Endodermal cell (in vitro differentiated cells): Measurements from ENCODE around the gene GADL1. TPM values are rescaled to one million over a fixed set of nuclear protein-coding genes. Genes with fewer than 3 reads are reported as not detected.

Source experiments
- DNase-seq: peaks from one replicate; pipeline ENCODE4 v3.0.0-alpha.2; 2017
- H3K27ac ChIP-seq: 2 replicates; pipeline ENCODE4 v1.5.1; 2013; ENCODE audit warnings: mild to moderate bottlenecking, low read depth, low read length, moderate library complexity
- H3K27me3 ChIP-seq: 2 replicates; pipeline ENCODE4 v1.6.1; 2013; ENCODE audit warnings: mild to moderate bottlenecking, low read length, moderate library complexity; ENCODE audit not compliant: insufficient read depth, control insufficient read depth, poor library complexity, severe bottlenecking
- H3K36me3 ChIP-seq: 2 replicates; pipeline ENCODE4 v1.7.0; 2013; ENCODE audit warnings: mild to moderate bottlenecking, low read length, moderate library complexity; ENCODE audit not compliant: control insufficient read depth, insufficient read depth
- H3K4me1 ChIP-seq: one replicate; pipeline ENCODE4 v1.7.0; 2013; ENCODE audit warnings: low read length; ENCODE audit not compliant: control insufficient read depth, insufficient read depth
- H3K4me3 ChIP-seq: 2 replicates; pipeline ENCODE4 v1.5.1; 2013; ENCODE audit warnings: mild to moderate bottlenecking, low read length, moderate library complexity
- H3K9ac ChIP-seq: 2 replicates; pipeline ENCODE4 v1.6.1; 2013; ENCODE audit warnings: mild to moderate bottlenecking, low read length, moderate library complexity; ENCODE audit not compliant: poor library complexity, severe bottlenecking; ENCODE audit errors: extremely low read depth
- H3K9me3 ChIP-seq: 2 replicates; pipeline ENCODE4 v1.6.1; 2013; ENCODE audit warnings: mild to moderate bottlenecking, low read length, moderate library complexity; ENCODE audit not compliant: control insufficient read depth
- H3K27ac Mint-ChIP-seq: 2 replicates; pipeline ENCODE4 v1.8.0; 2020; ENCODE audit warnings: mixed read lengths
- H3K27me3 Mint-ChIP-seq: 2 replicates; pipeline ENCODE4 v1.8.0; 2021; ENCODE audit warnings: mild to moderate bottlenecking, mixed read lengths; ENCODE audit not compliant: insufficient read depth
- H3K36me3 Mint-ChIP-seq: 2 replicates; pipeline ENCODE4 v1.8.0; 2020; ENCODE audit warnings: low read depth, mixed read lengths
- H3K4me1 Mint-ChIP-seq: 2 replicates; pipeline ENCODE4 v1.8.0; 2020; ENCODE audit warnings: mixed read lengths
- H3K4me3 Mint-ChIP-seq: 2 replicates; pipeline ENCODE4 v1.8.0; 2020; ENCODE audit warnings: mild to moderate bottlenecking, moderate library complexity, mixed read lengths
- H3K9me3 Mint-ChIP-seq: 2 replicates; pipeline ENCODE4 v1.8.0; 2020; ENCODE audit warnings: mild to moderate bottlenecking, mixed read lengths
- CTCF ChIP-seq: fragments of 200-600 bp; sonication (generic); conservative IDR thresholded peaks from 2 replicates; pipeline ENCODE4 v1.5.0; 2021; ENCODE audit warnings: antibody characterized with exemption, mild to moderate bottlenecking
- WGBS, 2 experiments: methylation state at CpG; one replicate each; pipeline versions ENCODE4 v1.1.5 to v1.1.7; 2013; ENCODE audit warnings: missing lambda C conversion rate in 2 of 2, mixed read lengths in 1 of 2; ENCODE audit not compliant: insufficient coverage in 1 of 2, insufficient read length in 1 of 2; 5-methylcytosine and 5-hydroxymethylcytosine counted together
- total RNA-seq, 2 donors: library from RNA; stranded (reverse); fragmentation: NEBNext Ultra II Directional in 1 of 2; extraction: Animal tissue kit (Norgen Biotek cat#: 25700) in 1 of 2; gene quantifications; 2 replicates in 1 of 2; 3 replicates in 1 of 2; pipeline ENCODE4 v1.2.1, GENCODE V29; 2021

The GADL1 gene
- total RNA-seq, 2 donors from 2014 or later: 0.11 TPM; not detected in 1

- Histone ChIP-seq H3K4me1 (peaks cover 9% of the 10 kb centered on the region), H3K9me3 (no peaks in the 10 kb centered on the region), H3K36me3 (no peaks in the 10 kb centered on the region), H3K27ac (no peak overlapping the region), H3K4me3 (no peak overlapping the region), H3K9ac (no peak overlapping the region), H3K27me3 (peaks cover 26% of the 10 kb centered on the region)
- Mint-ChIP-seq H3K27ac (no peak overlapping the region), H3K4me3 (no peak overlapping the region), H3K27me3 (peaks cover 4% of the 10 kb centered on the region), H3K9me3 (no peaks in the 10 kb centered on the region), H3K4me1 (peaks cover 26% of the 10 kb centered on the region), H3K36me3 (no peaks in the 10 kb centered on the region)
- WGBS, 2 experiments: 95% methylated on average over 4 of the region's 4 CpGs; no CpG with 5 or more reads in 1 of the 2 experiments
- TF ChIP-seq CTCF: no peak
- DNase-seq: no peak
Observed at GRCh38 chr3:30752970-30753369, 141.5 kb downstream of the GADL1 start.

GRCh38 chr3:30752491-30752890 lies 142.0 kb downstream of the GADL1 start:
- no peak overlapping the region for H3K27ac Mint-ChIP-seq
- no peaks in the 10 kb centered on the region for H3K36me3 Mint-ChIP-seq
- no peaks in the 10 kb centered on the region for H3K9me3 Mint-ChIP-seq
- no peak for DNase-seq
- Histone ChIP-seq H3K27me3 (peaks cover 26% of the 10 kb centered on the region), H3K9ac (no peak overlapping the region), H3K4me1 (peaks cover 9% of the 10 kb centered on the region), H3K4me3 (no peak overlapping the region), H3K27ac (no peak overlapping the region), H3K36me3 (no peaks in the 10 kb centered on the region), H3K9me3 (no peaks in the 10 kb centered on the region)
- no peak overlapping the region for H3K4me3 Mint-ChIP-seq
- H3K27me3 Mint-ChIP-seq: peaks cover 4% of the 10 kb centered on the region
- H3K4me1 Mint-ChIP-seq: peaks cover 26% of the 10 kb centered on the region
- no peak for TF ChIP-seq CTCF
- 89 to 95% methylated on average over 4 to 5 of the region's 5 CpGs for WGBS, 2 experiments

GRCh38 chr3:30751610-30752299 lies 142.7 kb downstream of the GADL1 start:
- no peak overlapping the region for H3K9ac ChIP-seq
- H3K27ac Mint-ChIP-seq: no peak overlapping the region
- H3K27ac ChIP-seq: no peak overlapping the region
- H3K4me3 ChIP-seq: no peak overlapping the region
- TF ChIP-seq CTCF: peak; percentile 74
- no peaks in the 10 kb centered on the region for H3K9me3 Mint-ChIP-seq
- H3K27me3 Mint-ChIP-seq: peaks cover 4% of the 10 kb centered on the region
- peaks cover 29% of the 10 kb centered on the region for H3K4me1 Mint-ChIP-seq
- peaks cover 25% of the 10 kb centered on the region for H3K27me3 ChIP-seq
- DNase-seq: peak; percentile 80
- peaks cover 12% of the 10 kb centered on the region for H3K4me1 ChIP-seq
- H3K9me3 ChIP-seq: no peaks in the 10 kb centered on the region
- H3K4me3 Mint-ChIP-seq: no peak overlapping the region
- no peaks in the 10 kb centered on the region for H3K36me3 ChIP-seq
- WGBS, 2 experiments: 73 to 78% methylated on average over 7 to 11 of the region's 11 CpGs
- no peaks in the 10 kb centered on the region for H3K36me3 Mint-ChIP-seq
